IMR-90 (cell line): Measurements from ENCODE around the gene PDE8B. TPM values are rescaled to one million over a fixed set of nuclear protein-coding genes. Genes with fewer than 3 reads are reported as not detected.

Source experiments
- ATAC-seq: fragments of 200-7000 bp; cut with Tn5 transposase; 2 replicates; pipeline ENCODE4 v1.9.1; 2020; ENCODE audit warnings: low read depth, mild to moderate bottlenecking, moderate library complexity
- BruUV-seq: library from RNA; stranded (reverse); fragments of 400-500 nt; replicated peaks from 2 replicates; lab custom pipeline; 2021; lab: Mats Ljungman, UMichigan
- CTCF ChIA-PET: fragments of 300-600 bp; formaldehyde crosslinking; extraction: SDS; loops from one replicate; lab custom pipeline; 2021; ENCODE audit warnings: antibody characterized with exemption; lab: Yijun Ruan, JAX
- POLR2A ChIA-PET: fragments of 300-600 bp; sonication (Branson Sonifier 250); formaldehyde crosslinking; loops from one replicate; lab custom pipeline; 2022; ENCODE audit warnings: antibody characterized with exemption; ENCODE audit not compliant: unreplicated experiment; lab: Charles Lee
- DNase-seq: peaks from one replicate; pipeline ENCODE4 v3.0.0; 2013
- H2AFZ ChIP-seq: replicated peaks from 2 replicates; pipeline ENCODE3; 2013; ENCODE audit warnings: low read length, mild to moderate bottlenecking; ENCODE audit not compliant: poor library complexity
- H2AK5ac ChIP-seq: 2 replicates; pipeline ENCODE4 v1.6.1; 2013; ENCODE audit warnings: low read depth, low read length, inconsistent platforms
- H2AK9ac ChIP-seq: replicated peaks from 2 replicates; pipeline ENCODE3; 2013; ENCODE audit warnings: mild to moderate bottlenecking, low read depth, low read length, moderate library complexity; ENCODE audit not compliant: poor library complexity
- H2BK120ac ChIP-seq: 2 replicates; pipeline ENCODE4 v1.6.1; 2013; ENCODE audit warnings: low read depth, low read length, inconsistent platforms
- H2BK15ac ChIP-seq: 3 replicates; pipeline ENCODE4 v1.6.1; 2013; ENCODE audit warnings: low read depth, low read length, inconsistent platforms
- H2BK20ac ChIP-seq: 2 replicates; pipeline ENCODE4 v1.6.1; 2013; ENCODE audit warnings: low read depth, mild to moderate bottlenecking, inconsistent platforms, low read length, moderate library complexity
- H2BK5ac ChIP-seq: 2 replicates; pipeline ENCODE4 v1.6.1; 2013; ENCODE audit warnings: mild to moderate bottlenecking, low read depth, low read length, inconsistent platforms; ENCODE audit not compliant: poor library complexity, severe bottlenecking
- H3K14ac ChIP-seq: replicated peaks from 2 replicates; pipeline ENCODE4 v1.6.1; 2013; ENCODE audit warnings: low read depth, low read length, inconsistent platforms
- H3K18ac ChIP-seq: 2 replicates; pipeline ENCODE4 v1.6.1; 2013; ENCODE audit warnings: low read depth, low read length, control low read depth
- H3K23ac ChIP-seq: 2 replicates; pipeline ENCODE4 v1.6.1; 2013; ENCODE audit warnings: low read depth, low read length, inconsistent platforms
- H3K27ac ChIP-seq: 2 replicates; pipeline ENCODE4 v1.5.1; 2013; ENCODE audit warnings: mild to moderate bottlenecking, control low read depth, low read length; ENCODE audit not compliant: insufficient read depth
- H3K27me3 ChIP-seq: 2 replicates; pipeline ENCODE4 v1.6.1; 2013; ENCODE audit warnings: low read length; ENCODE audit not compliant: control insufficient read depth, insufficient read depth
- H3K36me3 ChIP-seq: 2 replicates; pipeline ENCODE4 v1.6.1; 2013; ENCODE audit warnings: low read length, mixed read lengths; ENCODE audit not compliant: control insufficient read depth, insufficient read depth
- H3K4ac ChIP-seq: 2 replicates; pipeline ENCODE4 v1.6.1; 2013; ENCODE audit warnings: low read depth, low read length, inconsistent platforms
- H3K4me1 ChIP-seq: 2 replicates; pipeline ENCODE4 v1.6.1; 2013; ENCODE audit warnings: low read length, mixed read lengths; ENCODE audit not compliant: control insufficient read depth, insufficient read depth
- H3K4me2 ChIP-seq: 2 replicates; pipeline ENCODE4 v1.6.1; 2013; ENCODE audit warnings: low read depth, mild to moderate bottlenecking, control low read depth, low read length, moderate library complexity
- H3K4me3 ChIP-seq: 2 replicates; pipeline ENCODE4 v1.5.1; 2013; ENCODE audit warnings: low read depth, mild to moderate bottlenecking, control low read depth, low read length, moderate library complexity; ENCODE audit not compliant: insufficient read depth
- H3K56ac ChIP-seq: 2 replicates; pipeline ENCODE4 v1.6.1; 2013; ENCODE audit warnings: low read length, inconsistent platforms; ENCODE audit not compliant: insufficient read depth; ENCODE audit errors: extremely low read depth
- H3K79me1 ChIP-seq, 2 experiments: 2 replicates each; pipeline ENCODE4 v1.6.1; 2013; ENCODE audit warnings: low read length in 2 of 2, inconsistent platforms in 1 of 2, low read depth in 1 of 2
- H3K9ac ChIP-seq: 2 replicates; pipeline ENCODE4 v1.6.1; 2013; ENCODE audit warnings: low read depth, low read length, control low read depth
- H3K9me1 ChIP-seq: 2 replicates; pipeline ENCODE4 v1.6.1; 2013; ENCODE audit warnings: low read length, inconsistent platforms; ENCODE audit not compliant: insufficient read depth
- H3K9me3 ChIP-seq: 2 replicates; pipeline ENCODE4 v1.6.1; 2013; ENCODE audit warnings: low read length; ENCODE audit not compliant: control insufficient read depth, insufficient read depth
- H4K20me1 ChIP-seq: 2 replicates; pipeline ENCODE4 v1.6.1; 2013; ENCODE audit warnings: low read length, inconsistent platforms; ENCODE audit not compliant: insufficient read depth
- H4K5ac ChIP-seq: 2 replicates; pipeline ENCODE4 v1.6.1; 2013; ENCODE audit warnings: mild to moderate bottlenecking, low read depth, low read length, control low read depth
- H4K8ac ChIP-seq, 2 experiments: 2 replicates each; pipeline ENCODE4 v1.6.1; 2013; ENCODE audit warnings: low read depth in 2 of 2, low read length in 2 of 2, control low read depth in 1 of 2, inconsistent platforms in 1 of 2
- H4K91ac ChIP-seq: 2 replicates; pipeline ENCODE4 v1.6.1; 2013; ENCODE audit warnings: low read depth, low read length, inconsistent platforms; ENCODE audit not compliant: insufficient read depth
- BHLHE40 ChIP-seq: fragments of 150-350 bp; IDR thresholded peaks from 2 replicates; pipeline ENCODE4 v1.6.1; 2016; ENCODE audit warnings: mild to moderate bottlenecking, low read depth, low read length
- WGBS, 2 experiments: methylation state at CpG; one replicate each; pipeline versions ENCODE4 v1.1.5 to v1.1.7; 2013; ENCODE audit warnings: missing lambda C conversion rate in 2 of 2; ENCODE audit not compliant: insufficient read length in 1 of 2; ENCODE audit errors: extremely low coverage in 2 of 2; 5-methylcytosine and 5-hydroxymethylcytosine counted together
- dilution Hi-C: fragments of 300-500 bp; cut with HindIII; formaldehyde crosslinking; loops from one replicate; pipeline ENCODE4 v1.14.3; 2018; ENCODE audit warnings: low sequenced_read_pairs; ENCODE audit not compliant: unreplicated experiment
- in situ Hi-C: fragments of 300-500 bp; cut with MboI; formaldehyde crosslinking; loops from 3 replicates; pipeline ENCODE4 v1.14.3; 2019; ENCODE audit warnings: low sequenced_read_pairs, inconsistent platforms, mixed read lengths
- intact Hi-C: fragments of 100-400 bp; cut with micrococcal nuclease; formaldehyde crosslinking; loops from 2 replicates; pipeline ENCODE4 v1.10.0; 2022
- polyA plus RNA-seq, 3 experiments: library from polyadenylated mRNA; depleted of rRNA; stranded (reverse); fragments of >200 nt; gene quantifications; 2 replicates each; pipeline ENCODE4 v1.2.3, GENCODE V29; 2012; ENCODE audit warnings: low replicate concordance in 1 of 3
- total RNA-seq: library from RNA; depleted of rRNA; stranded (reverse); fragments of >200 nt; gene quantifications from 2 replicates; pipeline ENCODE4 v1.2.3, GENCODE V29; 2012

Gene PDE8B
- total and polyA plus RNA-seq, 2 of the 4 experiments (the other 2 are of a cell fraction), result under 0.01 to 0.03 TPM

DNA sequence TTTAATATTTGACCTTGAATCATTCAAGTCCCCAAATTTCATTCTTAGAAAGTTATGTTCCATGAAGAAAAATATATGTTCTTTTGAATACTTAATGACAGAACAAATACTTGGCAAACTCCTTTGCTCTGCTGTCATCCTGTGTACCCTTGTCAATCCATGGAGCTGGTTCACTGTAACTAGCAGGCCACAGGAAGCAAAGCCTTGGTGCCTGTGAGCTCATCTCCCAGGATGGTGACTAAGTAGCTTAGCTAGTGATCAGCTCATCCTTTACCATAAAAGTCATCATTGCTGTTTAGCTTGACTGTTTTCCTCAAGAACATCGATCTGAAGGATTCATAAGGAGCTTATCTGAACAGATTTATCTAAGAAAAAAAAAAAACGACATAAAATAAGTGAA, 216.2 kb downstream of the PDE8B start:
- Histone ChIP-seq H4K8ac (peak overlapping the region; percentile 49 to 89; a peak in 3 of 4 replicates), H3K14ac (peak overlapping the region; percentile 93), H4K20me1 (no peaks in the 10 kb centered on the region), H2BK120ac (peak overlapping the region; percentile 91), H2BK15ac (peak overlapping the region; percentile 88; the same call in 1 of the 3 replicates), H3K23ac (peak overlapping the region; percentile 39; the same call in 1 of the 2 replicates), H3K4me1 (peaks cover 19% of the 10 kb centered on the region), H2AFZ (no peak overlapping the region), H3K9me3 (no peaks in the 10 kb centered on the region), H3K4ac (peak overlapping the region; percentile 94), H3K9ac (no peak overlapping the region; the same call in 1 of the 2 replicates), H3K36me3 (no peaks in the 10 kb centered on the region; the same call in 1 of the 2 replicates), H2AK5ac (peak overlapping the region; percentile 93), H3K56ac (no peak overlapping the region), H3K27me3 (no peaks in the 10 kb centered on the region), H4K91ac (no peak overlapping the region), H3K27ac (no peak overlapping the region; the same call in 1 of the 2 replicates), H2BK5ac (peak overlapping the region; percentile 78), H3K18ac (no peak overlapping the region), H3K9me1 (peaks cover 17% of the 10 kb centered on the region), H3K4me3 (no peak overlapping the region), H3K79me1 (peaks cover 0 to 5% of the 10 kb centered on the region in 2 experiments; a peak in 1 of 4 replicates), H2AK9ac (no peak overlapping the region), H4K5ac (no peak overlapping the region), H2BK20ac (peak overlapping the region; percentile 91), H3K4me2 (no peak overlapping the region)
- TF ChIP-seq BHLHE40, result no peak
- no CpG with 5 or more reads among the region's 2 CpGs for WGBS, 2 experiments
- BruUV-seq, result no TSS peak
- intact Hi-C loops (loop anchor here (5.0 kb wide), 1 partner anchor 66 kb away; the partner anchor contains the start of gene WDR41), in situ Hi-C loops (no loop called here), dilution Hi-C loops (no loop called here)
- ChIA-PET POLR2A (no interaction called here), CTCF (interaction anchor here (0.6 to 1.1 kb wide), 2 partner anchors 65 to 80 kb away, joined by 3 to 4 read pairs; partner anchors contain the start of gene WDR41)
- DNase-seq (peak; percentile 80), ATAC-seq (peak; percentile 56)
